ENCODE results near the gene CSF1R.

CSF1R gene

DNA sequence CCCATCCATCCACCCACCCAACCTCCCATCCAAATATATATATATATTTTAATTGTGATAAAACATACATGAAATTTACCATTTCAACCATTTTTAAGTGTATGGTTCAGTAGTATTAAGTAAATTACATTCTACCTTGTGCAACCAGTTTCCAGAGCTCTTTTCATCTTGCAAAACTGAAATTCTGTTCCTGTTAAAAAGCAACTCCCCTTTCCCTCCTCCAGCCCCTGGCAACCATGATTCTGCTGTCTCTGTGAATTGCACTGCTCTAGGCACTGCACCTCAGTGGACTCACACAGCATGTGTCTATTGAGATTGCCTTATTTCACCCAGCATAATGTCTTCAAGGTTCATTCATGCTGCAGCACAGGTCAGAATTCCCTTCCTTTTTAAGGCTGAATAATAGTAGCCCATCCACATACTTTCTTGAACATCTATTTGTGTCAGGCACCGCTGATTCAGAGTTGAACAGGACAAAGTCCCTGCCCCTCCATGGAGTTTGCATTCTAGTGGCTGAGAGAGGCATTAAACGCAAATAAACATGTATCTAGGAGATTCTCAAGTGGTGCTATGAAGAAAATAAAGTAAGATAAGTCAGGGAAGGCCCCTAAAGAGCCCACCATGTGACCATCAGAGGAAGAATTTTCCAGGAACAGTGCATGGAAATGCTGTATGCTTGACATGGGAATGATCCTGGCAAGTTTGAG is 24.0 kb downstream of the CSF1R start:
- H3K9me3 ChIP-seq (ENCODE audit: control insufficient read depth, insufficient read depth, low read depth, low read length), result no peaks in the 10 kb centered on the region
- H3K36me3 ChIP-seq (ENCODE audit: control insufficient read depth in 2 of 2, insufficient read depth in 1 of 2, low read length in 2 of 2), result no peaks in the 10 kb centered on the region
- H3K27ac ChIP-seq (ENCODE audit: extremely low read depth, low read depth, low read length), result no peak overlapping the region
- no peaks in the 10 kb centered on the region for H3K4me1 ChIP-seq (ENCODE audit: control insufficient read depth, insufficient read depth, low read length)
- ChIA-PET POLR2A (no interaction called here), CTCF (interaction anchor here (0.6 kb wide), 1 partner anchor 10 kb away, joined by 3 read pairs; no protein-coding TSS in a partner anchor)
- TF ChIP-seq ZNF585B (tag by site-specific recombination; IDR thresholded peaks at IDR 0.05), result no peak
- no peak for TF ChIP-seq ZNF560 (tag by site-specific recombination; IDR thresholded peaks at IDR 0.05; ENCODE audit: borderline replicate concordance)
- TF ChIP-seq, protein P1, sequence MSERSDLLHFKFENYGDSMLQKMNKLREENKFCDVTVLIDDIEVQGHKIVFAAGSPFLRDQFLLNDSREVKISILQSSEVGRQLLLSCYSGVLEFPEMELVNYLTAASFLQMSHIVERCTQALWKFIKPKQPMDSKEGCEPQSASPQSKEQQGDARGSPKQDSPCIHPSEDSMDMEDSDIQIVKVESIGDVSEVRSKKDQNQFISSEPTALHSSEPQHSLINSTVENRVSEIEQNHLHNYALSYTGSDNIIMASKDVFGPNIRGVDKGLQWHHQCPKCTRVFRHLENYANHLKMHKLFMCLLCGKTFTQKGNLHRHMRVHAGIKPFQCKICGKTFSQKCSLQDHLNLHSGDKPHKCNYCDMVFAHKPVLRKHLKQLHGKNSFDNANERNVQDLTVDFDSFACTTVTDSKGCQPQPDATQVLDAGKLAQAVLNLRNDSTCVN (tag by site-specific recombination; optimal IDR thresholded peaks at IDR 0.05), result no peak
- TF ChIP-seq ZNF521 (tag by site-specific recombination; IDR thresholded peaks at IDR 0.05), result no peak
- H3K4me3 ChIP-seq (ENCODE audit: low read depth, low read length), result no peak overlapping the region

DNA sequence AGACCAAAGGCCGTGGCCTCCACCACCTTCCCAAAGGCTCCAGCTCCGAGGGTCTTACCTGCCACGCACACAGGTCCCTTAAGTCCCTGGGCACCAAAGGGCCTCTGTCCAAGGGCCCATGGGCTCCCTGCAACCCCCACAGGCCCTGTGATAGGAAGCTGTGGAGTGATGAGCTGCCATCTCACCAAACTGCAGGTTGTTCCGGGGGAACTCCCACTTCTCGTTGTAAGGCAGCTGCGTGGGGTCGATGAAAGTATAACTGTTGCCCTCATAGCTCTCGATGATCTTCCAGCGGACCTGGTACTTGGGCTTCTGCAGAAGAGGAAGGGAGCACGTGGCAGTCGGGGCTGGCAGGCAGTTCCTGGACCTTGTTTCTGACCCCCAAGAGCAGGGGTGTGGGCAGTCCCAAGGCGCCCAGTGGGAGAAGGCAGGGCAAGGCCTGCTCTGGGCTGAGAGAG is 24.8 kb downstream of the CSF1R start:
- CTCF ChIA-PET, result interaction anchor here (0.6 to 0.9 kb wide), 2 partner anchors 11 to 61 kb away, joined by 3 read pairs; no protein-coding TSS in a partner anchor
- POLR2A ChIA-PET, result no interaction called here
- H3K9me3 ChIP-seq (ENCODE audit: control insufficient read depth, insufficient read depth, low read depth, low read length), result no peaks in the 10 kb centered on the region

DNA sequence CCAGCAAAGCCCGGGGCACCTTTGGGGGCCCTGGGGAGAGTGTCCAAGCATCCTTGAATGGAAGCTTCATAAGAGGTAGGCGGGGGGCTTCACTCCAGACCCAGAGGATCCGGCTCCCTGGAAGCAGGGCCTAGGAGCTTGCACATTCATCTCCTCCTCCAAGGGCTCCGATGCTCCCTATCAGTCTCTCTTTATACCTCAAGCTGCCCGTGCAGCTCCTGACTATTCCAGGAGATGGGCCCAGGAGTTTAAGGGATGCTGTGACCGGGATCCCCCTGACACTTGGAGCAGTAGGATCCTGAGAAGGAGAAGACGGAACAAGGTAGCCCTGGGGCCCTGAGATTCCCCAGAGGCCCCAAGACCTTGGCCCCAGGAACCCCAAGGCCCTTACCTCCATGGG is 25.9 kb downstream of the CSF1R start:
- Histone ChIP-seq H3K36me3 (ENCODE audit: control insufficient read depth in 2 of 2, insufficient read depth in 1 of 2, low read length in 2 of 2) (peaks cover 0 to 10% of the 10 kb centered on the region in 2 experiments; a peak in 1 of 3 replicates), H3K27ac (ENCODE audit: extremely low read depth, low read depth, low read length) (no peak overlapping the region), H3K4me1 (ENCODE audit: control insufficient read depth, insufficient read depth, low read length) (no peaks in the 10 kb centered on the region), H3K4me3 (ENCODE audit: low read depth, low read length) (no peak overlapping the region), H3K9me3 (ENCODE audit: control insufficient read depth, insufficient read depth, low read depth, low read length) (no peaks in the 10 kb centered on the region)
- ChIA-PET POLR2A (no interaction called here), CTCF (interaction anchor here (0.6 kb wide), 1 partner anchor 14 kb away, joined by 3 read pairs; no protein-coding TSS in a partner anchor)
- TF ChIP-seq ZNF501 (tag by site-specific recombination; IDR thresholded peaks at IDR 0.05) (no peak), ZNF658 (tag by site-specific recombination; IDR thresholded peaks at IDR 0.05) (no peak), HOXC10 (CRISPR knock-in tag; IDR thresholded peaks at IDR 0.05) (no peak)
- TF ChIP-seq, protein P2, sequence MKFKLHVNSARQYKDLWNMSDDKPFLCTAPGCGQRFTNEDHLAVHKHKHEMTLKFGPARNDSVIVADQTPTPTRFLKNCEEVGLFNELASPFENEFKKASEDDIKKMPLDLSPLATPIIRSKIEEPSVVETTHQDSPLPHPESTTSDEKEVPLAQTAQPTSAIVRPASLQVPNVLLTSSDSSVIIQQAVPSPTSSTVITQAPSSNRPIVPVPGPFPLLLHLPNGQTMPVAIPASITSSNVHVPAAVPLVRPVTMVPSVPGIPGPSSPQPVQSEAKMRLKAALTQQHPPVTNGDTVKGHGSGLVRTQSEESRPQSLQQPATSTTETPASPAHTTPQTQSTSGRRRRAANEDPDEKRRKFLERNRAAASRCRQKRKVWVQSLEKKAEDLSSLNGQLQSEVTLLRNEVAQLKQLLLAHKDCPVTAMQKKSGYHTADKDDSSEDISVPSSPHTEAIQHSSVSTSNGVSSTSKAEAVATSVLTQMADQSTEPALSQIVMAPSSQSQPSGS (tag by site-specific recombination; IDR thresholded peaks at IDR 0.05; ENCODE audit: low read depth), result no peak

More for the DNA sequence above, 24.8 kb downstream of the CSF1R start:
- no peaks in the 10 kb centered on the region for H3K4me1 ChIP-seq (ENCODE audit: control insufficient read depth, insufficient read depth, low read length)
- H3K36me3 ChIP-seq (ENCODE audit: control insufficient read depth in 2 of 2, insufficient read depth in 1 of 2, low read length in 2 of 2), result no peaks in the 10 kb centered on the region
- H3K27ac ChIP-seq (ENCODE audit: extremely low read depth, low read depth, low read length), result no peak overlapping the region
- no peak for TF ChIP-seq ZNF670 (tag by site-specific recombination; IDR thresholded peaks at IDR 0.05; ENCODE audit: low read depth)
- no peak for TF ChIP-seq ZNF175 (tag by site-specific recombination; IDR thresholded peaks at IDR 0.05)
- no peak for TF ChIP-seq ZNF239 (tag by site-specific recombination; IDR thresholded peaks at IDR 0.05)
- no peak for TF ChIP-seq ZNF555 (tag by site-specific recombination; conservative IDR thresholded peaks at IDR 0.05)
- TF ChIP-seq HOXA7 (CRISPR knock-in tag; IDR thresholded peaks at IDR 0.05; ENCODE audit: borderline replicate concordance), result no peak
- TF ChIP-seq, protein P3, sequence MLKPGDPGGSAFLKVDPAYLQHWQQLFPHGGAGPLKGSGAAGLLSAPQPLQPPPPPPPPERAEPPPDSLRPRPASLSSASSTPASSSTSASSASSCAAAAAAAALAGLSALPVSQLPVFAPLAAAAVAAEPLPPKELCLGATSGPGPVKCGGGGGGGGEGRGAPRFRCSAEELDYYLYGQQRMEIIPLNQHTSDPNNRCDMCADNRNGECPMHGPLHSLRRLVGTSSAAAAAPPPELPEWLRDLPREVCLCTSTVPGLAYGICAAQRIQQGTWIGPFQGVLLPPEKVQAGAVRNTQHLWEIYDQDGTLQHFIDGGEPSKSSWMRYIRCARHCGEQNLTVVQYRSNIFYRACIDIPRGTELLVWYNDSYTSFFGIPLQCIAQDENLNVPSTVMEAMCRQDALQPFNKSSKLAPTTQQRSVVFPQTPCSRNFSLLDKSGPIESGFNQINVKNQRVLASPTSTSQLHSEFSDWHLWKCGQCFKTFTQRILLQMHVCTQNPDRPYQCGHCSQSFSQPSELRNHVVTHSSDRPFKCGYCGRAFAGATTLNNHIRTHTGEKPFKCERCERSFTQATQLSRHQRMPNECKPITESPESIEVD (tag by site-specific recombination; IDR thresholded peaks at IDR 0.05), result no peak
- TF ChIP-seq ZBTB17 (tag by site-specific recombination; IDR thresholded peaks at IDR 0.05), result no peak
- TF ChIP-seq ZNF324 (tag by site-specific recombination; IDR thresholded peaks at IDR 0.05), result no peak
- no peak for TF ChIP-seq ZNF140 (tag by site-specific recombination; IDR thresholded peaks at IDR 0.05)
- no peak for TF ChIP-seq ZNF544 (tag by site-specific recombination; IDR thresholded peaks at IDR 0.05)
- no peak for TF ChIP-seq ZNF596 (tag by site-specific recombination; IDR thresholded peaks at IDR 0.05)
- TF ChIP-seq, protein P4, sequence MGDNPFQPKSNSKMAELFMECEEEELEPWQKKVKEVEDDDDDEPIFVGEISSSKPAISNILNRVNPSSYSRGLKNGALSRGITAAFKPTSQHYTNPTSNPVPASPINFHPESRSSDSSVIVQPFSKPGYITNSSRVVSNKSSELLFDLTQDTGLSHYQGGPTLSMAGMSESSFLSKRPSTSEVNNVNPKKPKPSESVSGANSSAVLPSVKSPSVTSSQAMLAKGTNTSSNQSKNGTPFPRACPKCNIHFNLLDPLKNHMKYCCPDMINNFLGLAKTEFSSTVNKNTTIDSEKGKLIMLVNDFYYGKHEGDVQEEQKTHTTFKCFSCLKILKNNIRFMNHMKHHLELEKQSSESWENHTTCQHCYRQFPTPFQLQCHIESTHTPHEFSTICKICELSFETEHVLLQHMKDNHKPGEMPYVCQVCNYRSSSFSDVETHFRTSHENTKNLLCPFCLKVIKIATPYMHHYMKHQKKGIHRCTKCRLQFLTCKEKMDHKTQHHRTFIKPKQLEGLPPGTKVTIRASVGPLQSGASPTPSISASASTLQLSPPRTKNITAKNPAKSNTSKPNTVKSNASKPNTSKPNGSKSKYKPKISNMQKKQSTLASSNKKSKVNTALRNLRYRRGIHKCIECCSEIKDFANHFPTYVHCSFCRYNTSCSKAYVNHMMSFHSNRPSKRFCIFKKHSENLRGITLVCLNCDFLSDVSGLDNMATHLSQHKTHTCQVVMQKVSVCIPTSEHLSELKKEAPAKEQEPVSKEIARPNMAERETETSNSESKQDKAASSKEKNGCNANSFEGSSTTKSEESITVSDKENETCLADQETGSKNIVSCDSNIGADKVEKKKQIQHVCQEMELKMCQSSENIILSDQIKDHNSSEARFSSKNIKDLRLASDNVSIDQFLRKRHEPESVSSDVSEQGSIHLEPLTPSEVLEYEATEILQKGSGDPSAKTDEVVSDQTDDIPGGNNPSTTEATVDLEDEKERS (tag by site-specific recombination; IDR thresholded peaks at IDR 0.05), result no peak
- TF ChIP-seq ZNF776 (tag by site-specific recombination; IDR thresholded peaks at IDR 0.05; ENCODE audit: borderline replicate concordance), result no peak
- no peak for TF ChIP-seq ZNF658 (tag by site-specific recombination; IDR thresholded peaks at IDR 0.05)
- no peak for TF ChIP-seq ZNF48 (tag by site-specific recombination; IDR thresholded peaks at IDR 0.05)
- H3K4me3 ChIP-seq (ENCODE audit: low read depth, low read length), result no peak overlapping the region

All from HEK293 (cell line).